ENCODE measurements around the gene NDOR1.

- TF ChIP-seq GATA3 (IDR thresholded peaks at IDR 0.05; ENCODE audit: low read depth, low read length) (no peak), GATA2 (IDR thresholded peaks at IDR 0.05; ENCODE audit: low read depth, low read length) (no peak)
Observed at GRCh38 chr9:137160054-137160425, 45.5 kb upstream of the NDOR1 start.

All from SH-SY5Y (cell line).